ENCODE results near the gene ZBTB45. TPM values are rescaled to one million over a fixed set of nuclear protein-coding genes. Genes with fewer than 3 reads are reported as not detected.

Gene ZBTB45
- total RNA-seq, 2 experiments from 2014 or later, result 11.1 to 11.8 TPM

- no peaks in the 10 kb centered on the region for H3K9me3 Mint-ChIP-seq
- H3K27ac Mint-ChIP-seq, result peak overlapping the region; percentile 98
- H3K4me1 Mint-ChIP-seq, result peaks cover 48% of the 10 kb centered on the region
- peaks cover 65% of the 10 kb centered on the region for H3K36me3 Mint-ChIP-seq
- H3K27me3 Mint-ChIP-seq, result no peaks in the 10 kb centered on the region
- H3K4me3 Mint-ChIP-seq, result peak overlapping the region; percentile 99
- no peak for DNase-seq
Observed at GRCh38 chr19:58557221-58558065, 37.8 kb upstream of the ZBTB45 start.

DNA sequence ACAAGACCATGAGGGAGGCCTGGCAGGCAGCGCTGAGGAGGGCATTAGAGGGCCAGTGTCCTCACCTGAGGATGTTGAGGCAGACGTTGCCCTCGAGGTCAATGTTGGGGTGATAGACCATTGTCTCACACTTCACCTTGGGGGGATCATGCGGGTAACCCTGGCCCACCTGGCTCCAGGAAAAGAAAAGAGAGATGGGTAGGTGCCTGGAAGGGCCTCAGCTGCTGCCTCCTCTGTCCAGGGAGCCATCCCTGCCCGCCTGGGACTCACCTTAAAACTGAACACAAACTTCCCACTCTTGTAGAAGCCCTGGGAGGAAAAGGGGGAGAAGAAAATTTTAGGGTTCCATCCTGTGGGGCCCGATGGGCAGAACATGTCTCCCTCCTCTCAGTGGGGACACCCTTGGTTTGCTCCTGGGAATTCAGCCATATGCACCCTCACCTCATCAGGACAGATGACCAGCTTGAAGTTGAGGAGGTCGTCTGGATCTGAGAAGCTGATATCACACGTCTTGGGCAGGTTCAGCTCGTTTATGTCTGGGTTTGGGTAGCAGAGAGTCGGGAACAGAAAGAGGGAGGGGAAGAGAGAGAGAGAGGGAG is 37.1 kb upstream of the ZBTB45 start:
- H3K36me3 Mint-ChIP-seq, result peaks cover 66% of the 10 kb centered on the region
- peak overlapping the region; percentile 99 for H3K4me3 Mint-ChIP-seq
- peak overlapping the region; percentile 98 for H3K27ac Mint-ChIP-seq
- H3K27me3 Mint-ChIP-seq, result no peaks in the 10 kb centered on the region
- H3K4me1 Mint-ChIP-seq, result peaks cover 47% of the 10 kb centered on the region
- DNase-seq, result no peak
- H3K9me3 Mint-ChIP-seq, result no peaks in the 10 kb centered on the region

GRCh38 chr19:58555920-58556621 is 36.5 kb upstream of the ZBTB45 start:
- Mint-ChIP-seq H3K4me1 (peaks cover 41% of the 10 kb centered on the region), H3K9me3 (no peaks in the 10 kb centered on the region), H3K27ac (peak overlapping the region; percentile 98), H3K27me3 (no peaks in the 10 kb centered on the region), H3K4me3 (peak overlapping the region; percentile 99), H3K36me3 (peaks cover 64% of the 10 kb centered on the region)
- no peak for DNase-seq

- H3K27ac Mint-ChIP-seq, result peak overlapping the region; percentile 89
- H3K36me3 Mint-ChIP-seq, result peaks cover 67% of the 10 kb centered on the region
- peaks cover 37% of the 10 kb centered on the region for H3K4me1 Mint-ChIP-seq
- H3K27me3 Mint-ChIP-seq, result no peaks in the 10 kb centered on the region
- no peaks in the 10 kb centered on the region for H3K9me3 Mint-ChIP-seq
- H3K4me3 Mint-ChIP-seq, result peak overlapping the region; percentile 86
- no peak for DNase-seq
Observed at GRCh38 chr19:58555369-58555885, 35.8 kb upstream of the ZBTB45 start.

GRCh38 chr19:58554494-58555368 is 35.1 kb upstream of the ZBTB45 start, which contains the start of gene CHMP2A:
TSS of gene CHMP2A (minus strand) at chr19:58555105. CDS start at chr19:58554212, 893 bp downstream.
- Mint-ChIP-seq H3K4me1 (peaks cover 32% of the 10 kb centered on the region), H3K4me3 (peak within 1 kb of the TSS; percentile 86), H3K36me3 (peaks cover 68% of the 10 kb centered on the region), H3K27ac (peak within 1 kb of the TSS; percentile 89), H3K9me3 (no peaks in the 10 kb centered on the region), H3K27me3 (no peaks in the 10 kb centered on the region)
- peak; percentile 98 for DNase-seq

- Mint-ChIP-seq H3K4me3 (peak overlapping the region; percentile 86), H3K36me3 (peaks cover 64% of the 10 kb centered on the region), H3K27me3 (no peaks in the 10 kb centered on the region), H3K9me3 (no peaks in the 10 kb centered on the region), H3K27ac (peak overlapping the region; percentile 89), H3K4me1 (peaks cover 29% of the 10 kb centered on the region)
- DNase-seq, result no peak
Observed at GRCh38 chr19:58553799-58554493, 34.3 kb upstream of the ZBTB45 start.

DNA sequence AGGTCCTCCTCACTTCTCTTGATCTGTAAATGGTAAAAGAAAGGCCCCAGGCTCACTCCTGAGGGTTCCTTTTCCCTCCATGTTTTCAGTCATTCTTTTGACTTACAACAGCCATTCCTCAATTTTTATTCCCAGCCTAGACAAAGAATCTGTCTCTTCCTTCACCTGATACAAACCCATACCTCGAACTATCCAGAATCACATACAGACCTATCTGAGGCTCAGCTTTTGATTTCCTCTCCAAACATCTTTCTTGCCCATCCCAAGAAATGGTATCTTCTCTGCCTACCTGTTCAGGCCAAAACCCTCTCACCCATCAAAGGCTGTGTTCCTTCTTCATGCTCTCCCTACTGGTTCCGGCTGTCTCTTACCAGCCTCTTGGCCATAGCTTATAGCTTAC is 33.0 kb upstream of the ZBTB45 start:
- peaks cover 34% of the 10 kb centered on the region for H3K4me1 Mint-ChIP-seq
- H3K27ac Mint-ChIP-seq, result peak overlapping the region; percentile 4
- no peaks in the 10 kb centered on the region for H3K27me3 Mint-ChIP-seq
- DNase-seq, result no peak
- no peak overlapping the region for H3K4me3 Mint-ChIP-seq
- H3K9me3 Mint-ChIP-seq, result no peaks in the 10 kb centered on the region
- H3K36me3 Mint-ChIP-seq, result peaks cover 66% of the 10 kb centered on the region

DNA sequence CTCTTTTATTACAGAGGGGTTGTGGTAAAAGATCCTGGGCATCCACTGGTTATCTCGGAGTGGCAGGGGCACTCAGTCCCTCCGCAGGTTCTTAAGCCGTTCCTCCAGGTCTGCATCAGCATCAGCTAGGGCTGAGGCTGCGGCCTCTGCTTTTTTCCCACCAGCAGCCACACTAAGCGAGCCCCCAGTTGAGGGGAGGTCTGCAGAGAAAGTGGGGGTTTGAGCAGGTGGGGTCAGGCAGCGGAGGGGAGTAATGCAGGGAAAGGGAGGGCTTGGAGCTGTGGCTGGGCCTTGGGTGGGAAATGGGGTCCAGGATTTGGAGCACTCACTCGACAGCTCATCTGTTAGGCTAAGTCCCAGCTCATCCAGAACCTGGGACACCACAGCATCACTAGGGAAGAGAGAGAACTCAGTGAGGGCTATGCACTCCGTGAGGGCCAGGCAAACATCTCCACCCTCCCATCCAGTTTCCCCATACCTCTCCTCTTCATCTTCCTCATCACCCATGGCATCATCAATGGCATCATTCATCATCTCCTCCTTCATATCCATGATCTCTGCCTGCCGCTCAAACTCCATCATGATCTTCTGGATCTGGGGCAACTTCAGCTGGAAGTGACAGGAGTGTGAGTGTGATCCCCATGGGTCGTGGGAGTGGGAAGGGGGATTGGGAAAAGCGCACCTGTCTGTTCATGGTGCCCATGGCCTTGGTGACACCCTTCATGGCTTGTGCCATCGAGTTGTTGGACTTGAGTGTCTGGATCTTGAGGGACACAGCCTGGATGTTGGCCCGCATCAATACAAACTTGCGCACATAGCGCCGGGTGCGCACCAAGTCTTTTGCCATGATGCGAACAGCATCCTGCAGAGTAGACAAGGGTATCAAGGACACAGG is 32.2 kb upstream of the ZBTB45 start:
- H3K27me3 Mint-ChIP-seq, result no peaks in the 10 kb centered on the region
- H3K4me1 Mint-ChIP-seq, result peaks cover 35% of the 10 kb centered on the region
- H3K4me3 Mint-ChIP-seq, result no peak overlapping the region
- H3K27ac Mint-ChIP-seq, result peak overlapping the region; percentile 16
- peaks cover 63% of the 10 kb centered on the region for H3K36me3 Mint-ChIP-seq
- DNase-seq, result no peak
- no peaks in the 10 kb centered on the region for H3K9me3 Mint-ChIP-seq

DNA sequence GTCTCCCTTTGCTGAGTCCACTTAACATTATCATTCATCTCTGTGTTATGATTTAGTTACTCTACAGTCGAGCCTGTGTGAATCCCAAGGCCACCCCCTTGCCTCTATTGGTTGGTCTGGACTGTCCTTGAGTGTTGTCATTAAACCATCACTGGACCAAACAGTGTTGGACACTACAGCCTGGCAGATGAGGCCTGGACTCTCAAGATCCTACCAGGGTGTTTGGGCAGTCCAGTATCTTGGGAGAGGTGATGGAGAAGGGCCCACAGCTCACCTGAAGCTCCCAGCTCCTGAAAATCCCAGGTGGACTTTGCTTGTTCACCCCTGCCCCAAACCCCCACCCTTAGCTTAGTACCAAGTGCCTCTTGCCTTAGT is 31.5 kb upstream of the ZBTB45 start:
- H3K4me3 Mint-ChIP-seq, result no peak overlapping the region
- H3K36me3 Mint-ChIP-seq, result peaks cover 63% of the 10 kb centered on the region
- H3K4me1 Mint-ChIP-seq, result peaks cover 35% of the 10 kb centered on the region

GRCh38 chr19:58550362-58551122 is 30.9 kb upstream of the ZBTB45 start:
- no peak overlapping the region for H3K27ac Mint-ChIP-seq
- H3K4me1 Mint-ChIP-seq, result peaks cover 39% of the 10 kb centered on the region

More for the DNA sequence above, 31.5 kb upstream of the ZBTB45 start:
- Mint-ChIP-seq H3K27me3 (no peaks in the 10 kb centered on the region), H3K9me3 (no peaks in the 10 kb centered on the region), H3K27ac (no peak overlapping the region)
- no peak for DNase-seq

DNA sequence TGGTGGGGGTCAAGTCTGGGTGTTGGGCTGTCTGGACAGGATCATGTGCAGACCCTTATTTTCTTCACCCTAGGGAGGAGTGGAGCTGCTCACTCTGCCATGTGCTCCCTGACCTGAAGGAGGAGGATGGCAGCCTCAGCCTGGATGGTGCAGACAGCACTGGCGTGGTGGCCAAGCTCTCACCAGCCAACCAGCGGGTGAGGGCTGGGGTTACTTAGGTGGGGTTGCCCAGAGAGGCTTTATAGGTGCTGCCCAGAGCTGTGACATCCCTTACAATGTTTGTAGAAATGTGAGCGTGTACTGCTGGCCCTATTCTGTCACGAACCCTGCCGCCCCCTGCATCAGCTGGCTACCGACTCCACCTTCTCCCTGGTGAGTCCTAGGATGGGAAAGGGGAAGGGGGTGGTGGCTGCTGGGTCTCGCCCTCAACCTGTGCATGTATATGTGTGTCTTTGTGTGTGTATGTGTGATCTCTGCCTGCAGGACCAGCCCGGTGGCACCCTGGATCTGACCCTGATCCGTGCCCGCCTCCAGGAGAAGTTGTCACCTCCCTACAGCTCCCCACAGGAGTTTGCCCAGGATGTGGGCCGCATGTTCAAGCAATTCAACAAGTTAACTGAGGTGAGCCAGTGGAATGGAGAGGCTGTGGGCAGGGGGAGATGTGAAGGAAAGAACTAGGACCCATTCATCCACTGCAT is 30.2 kb upstream of the ZBTB45 start:
- no peak overlapping the region for H3K4me3 Mint-ChIP-seq

More at GRCh38 chr19:58550362-58551122, 30.9 kb upstream of the ZBTB45 start:
- no peaks in the 10 kb centered on the region for H3K27me3 Mint-ChIP-seq
- peaks cover 66% of the 10 kb centered on the region for H3K36me3 Mint-ChIP-seq
- H3K9me3 Mint-ChIP-seq, result no peaks in the 10 kb centered on the region
- no peak for DNase-seq
- no peak overlapping the region for H3K4me3 Mint-ChIP-seq

More for the DNA sequence above, 30.2 kb upstream of the ZBTB45 start:
- peaks cover 67% of the 10 kb centered on the region for H3K36me3 Mint-ChIP-seq
- DNase-seq, result no peak
- no peaks in the 10 kb centered on the region for H3K9me3 Mint-ChIP-seq
- no peaks in the 10 kb centered on the region for H3K27me3 Mint-ChIP-seq
- H3K4me1 Mint-ChIP-seq, result peaks cover 33% of the 10 kb centered on the region
- H3K27ac Mint-ChIP-seq, result peak overlapping the region; percentile 67
